ENCODE data around the gene IGFBP6. TPM values are rescaled to one million over a fixed set of nuclear protein-coding genes. Genes with fewer than 3 reads are reported as not detected.

Gene IGFBP6
- total and polyA plus RNA-seq, 12 donors = 12.9 to 559 (median 212) TPM

DNA sequence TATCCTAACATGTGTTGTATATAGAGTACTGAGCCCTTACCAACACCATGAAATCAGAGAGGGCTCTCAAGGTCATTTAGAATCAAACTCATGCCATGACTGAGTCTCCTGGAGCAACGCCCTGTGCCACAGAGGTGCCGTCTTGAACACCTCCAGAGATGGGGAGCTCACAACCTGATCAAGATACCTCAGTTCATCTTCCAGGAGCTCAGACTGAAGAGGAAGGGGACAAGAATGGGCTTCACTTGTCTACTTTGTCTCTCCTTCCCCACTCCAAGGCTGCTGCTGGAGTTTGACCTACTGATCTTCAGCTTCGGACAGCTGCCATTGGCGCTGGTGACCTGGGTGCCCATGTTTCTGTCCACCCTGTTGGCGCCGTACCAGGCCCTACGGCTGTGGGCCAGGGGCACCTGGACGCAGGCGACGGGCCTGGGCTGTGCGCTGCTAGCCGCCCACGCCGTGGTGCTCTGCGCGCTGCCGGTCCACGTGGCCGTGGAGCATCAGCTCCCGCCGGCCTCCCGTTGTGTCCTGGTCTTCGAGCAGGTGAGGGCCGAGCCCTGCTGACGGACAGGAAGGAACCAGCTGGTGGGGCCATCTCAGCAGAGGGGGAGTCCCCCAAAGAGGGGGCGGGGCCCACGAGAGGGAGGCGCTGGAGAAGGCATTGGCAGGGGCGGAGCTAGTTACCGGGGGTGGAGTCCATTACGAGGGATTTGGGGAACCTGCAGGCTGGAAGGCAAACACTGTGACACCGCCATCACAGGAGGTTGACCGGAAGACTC, 17.8 kb downstream of the IGFBP6 start:
- Histone ChIP-seq H3K4me3 (no peak overlapping the region), H3K36me3 (replicated peaks in 1 of 2) (no peaks in the 10 kb centered on the region), H3K9me3 (replicated peaks in 1 of 3) (no peaks in the 10 kb centered on the region), H3K27ac (no peak overlapping the region), H3K27me3 (no peaks in the 10 kb centered on the region), H3K4me1 (replicated peaks in 1 of 2) (no peaks in the 10 kb centered on the region)
- intact Hi-C loops (cut with DNase I) = no loop called here
- no peak for TF ChIP-seq POLR2A (IDR thresholded peaks at IDR 0.05)
- TF ChIP-seq, protein P1, sequence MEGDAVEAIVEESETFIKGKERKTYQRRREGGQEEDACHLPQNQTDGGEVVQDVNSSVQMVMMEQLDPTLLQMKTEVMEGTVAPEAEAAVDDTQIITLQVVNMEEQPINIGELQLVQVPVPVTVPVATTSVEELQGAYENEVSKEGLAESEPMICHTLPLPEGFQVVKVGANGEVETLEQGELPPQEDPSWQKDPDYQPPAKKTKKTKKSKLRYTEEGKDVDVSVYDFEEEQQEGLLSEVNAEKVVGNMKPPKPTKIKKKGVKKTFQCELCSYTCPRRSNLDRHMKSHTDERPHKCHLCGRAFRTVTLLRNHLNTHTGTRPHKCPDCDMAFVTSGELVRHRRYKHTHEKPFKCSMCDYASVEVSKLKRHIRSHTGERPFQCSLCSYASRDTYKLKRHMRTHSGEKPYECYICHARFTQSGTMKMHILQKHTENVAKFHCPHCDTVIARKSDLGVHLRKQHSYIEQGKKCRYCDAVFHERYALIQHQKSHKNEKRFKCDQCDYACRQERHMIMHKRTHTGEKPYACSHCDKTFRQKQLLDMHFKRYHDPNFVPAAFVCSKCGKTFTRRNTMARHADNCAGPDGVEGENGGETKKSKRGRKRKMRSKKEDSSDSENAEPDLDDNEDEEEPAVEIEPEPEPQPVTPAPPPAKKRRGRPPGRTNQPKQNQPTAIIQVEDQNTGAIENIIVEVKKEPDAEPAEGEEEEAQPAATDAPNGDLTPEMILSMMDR (IDR thresholded peaks at IDR 0.05) = no peak
- DNase-seq = no peak
- 89 to 92% (median 91%) methylated on average over 20 to 33 of the region's 33 CpGs for WGBS, 4 donors

DNA sequence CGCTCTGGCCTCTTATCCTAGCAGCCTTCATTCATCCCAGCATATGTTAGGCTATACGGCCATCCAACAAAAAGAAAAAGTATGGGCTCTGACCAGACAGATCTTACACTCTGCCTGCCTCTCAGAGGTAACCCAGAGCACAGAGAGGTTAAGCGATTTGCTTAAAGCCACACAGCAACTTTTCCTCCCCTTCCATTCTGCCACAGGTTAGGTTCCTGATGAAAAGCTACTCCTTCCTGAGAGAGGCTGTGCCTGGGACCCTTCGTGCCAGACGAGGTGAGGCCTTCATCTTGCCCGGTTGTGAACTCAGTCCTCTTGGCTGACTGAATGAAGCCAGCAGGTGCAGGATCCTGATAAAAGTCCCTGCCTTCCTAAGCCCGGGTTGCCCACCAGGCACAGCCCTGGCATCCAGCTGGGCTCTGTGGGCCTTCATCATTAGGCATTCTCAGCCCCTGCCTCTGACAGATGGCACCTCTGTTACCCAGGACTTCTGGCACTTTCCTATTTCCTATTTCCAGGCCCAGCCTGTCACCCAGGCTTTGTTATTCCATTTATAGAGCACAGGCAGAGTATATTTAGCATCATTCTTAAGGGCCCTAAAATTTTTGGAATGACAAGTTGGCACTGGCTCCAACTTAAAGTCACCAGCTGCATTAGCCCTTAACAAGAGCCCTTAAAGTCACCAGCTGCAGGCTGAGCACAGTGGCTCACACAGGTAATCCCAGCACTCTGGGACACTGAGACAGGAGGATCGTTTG, 18.6 kb downstream of the IGFBP6 start:
- Histone ChIP-seq H3K9me3 (replicated peaks in 1 of 3) (no peaks in the 10 kb centered on the region), H3K27me3 (no peaks in the 10 kb centered on the region), H3K36me3 (replicated peaks in 1 of 2) (no peaks in the 10 kb centered on the region), H3K27ac (no peak overlapping the region), H3K4me3 (no peak overlapping the region), H3K4me1 (replicated peaks in 1 of 2) (no peaks in the 10 kb centered on the region)
- TF ChIP-seq POLR2A (IDR thresholded peaks at IDR 0.05) = no peak
- TF ChIP-seq, protein P1 (IDR thresholded peaks at IDR 0.05) = no peak
- intact Hi-C loops (cut with DNase I) = no loop called here
- DNase-seq = no peak
- WGBS, 4 donors = 83 to 94% (median 89%) methylated on average over 7 to 8 of the region's 8 CpGs

DNA sequence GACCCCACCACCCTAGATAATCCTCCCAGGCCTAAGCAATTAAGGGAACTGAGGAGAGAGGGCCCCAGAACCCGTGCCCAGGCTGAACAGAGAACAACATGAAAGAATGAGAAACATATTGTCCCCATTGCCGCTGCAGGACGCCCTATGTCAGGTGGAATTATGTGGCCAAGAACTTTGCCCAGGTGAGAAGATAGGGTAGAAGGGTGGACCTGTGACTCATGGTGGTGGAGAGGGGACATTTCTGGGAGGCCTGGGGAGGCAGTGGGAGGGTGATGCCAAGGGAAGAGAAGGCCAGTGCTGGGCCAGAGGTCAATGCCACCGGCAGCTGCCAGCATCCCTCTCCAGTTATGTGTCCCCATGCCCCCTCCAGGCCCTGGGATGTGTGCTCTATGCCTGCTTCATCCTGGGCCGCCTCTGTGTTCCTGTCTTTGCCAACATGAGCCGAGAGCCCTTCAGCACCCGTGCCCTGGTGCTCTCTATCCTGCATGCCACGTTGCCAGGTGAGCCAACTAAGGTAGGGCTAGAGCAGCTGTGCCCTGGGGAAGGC, 21.4 kb downstream of the IGFBP6 start:
- intact Hi-C loops (cut with DNase I) = no loop called here
- 86 to 92% (median 89%) methylated on average over 7 to 8 of the region's 8 CpGs for WGBS, 4 donors
- no peak overlapping the region for H3K27ac ChIP-seq
- no peak for TF ChIP-seq POLR2A (IDR thresholded peaks at IDR 0.05)
- TF ChIP-seq, protein P1 (IDR thresholded peaks at IDR 0.05) = no peak
- no peaks in the 10 kb centered on the region for H3K4me1 ChIP-seq (replicated peaks in 1 of 2)
- H3K36me3 ChIP-seq (replicated peaks in 1 of 2) = no peaks in the 10 kb centered on the region
- no peaks in the 10 kb centered on the region for H3K9me3 ChIP-seq (replicated peaks in 1 of 3)
- no peaks in the 10 kb centered on the region for H3K27me3 ChIP-seq
- H3K4me3 ChIP-seq = no peak overlapping the region
- no peak for DNase-seq

All from adrenal gland (tissue), 12 donors.